Posterior cingulate gyrus (tissue), 11 donors: ENCODE measurements around the gene SETD9.
A peak's percentile ranks its signal among the peaks of the same experiment; 100 is the strongest.

Source experiments
- DNase-seq, 10 donors: peaks; one replicate each; pipeline versions ENCODE4 v3.0.0 to v3.0.0-alpha.2; 2020 to 2021; ENCODE audit warnings: mixed read lengths in 3 of 10
- intact Hi-C: fragments of 100-400 bp; cut with DNase I; formaldehyde crosslinking; loops from one replicate; pipeline ENCODE4 v1.15.1; 2023

Gene SETD9

GRCh38 chr5:56922922-56923321, 13.5 kb downstream of the SETD9 start:
- intact Hi-C loops = no loop called here
- peak in 1 of 10 donors; percentile 33 for DNase-seq

GRCh38 chr5:56934325-56934724, 24.9 kb downstream of the SETD9 start:
- intact Hi-C loops = no loop called here

GRCh38 chr5:56938858-56939257, 29.5 kb downstream of the SETD9 start:
- intact Hi-C loops = no loop called here
- no peak for DNase-seq

More at GRCh38 chr5:56934325-56934724, 24.9 kb downstream of the SETD9 start:
- DNase-seq = peak in 1 of 10 donors; percentile 29

DNA sequence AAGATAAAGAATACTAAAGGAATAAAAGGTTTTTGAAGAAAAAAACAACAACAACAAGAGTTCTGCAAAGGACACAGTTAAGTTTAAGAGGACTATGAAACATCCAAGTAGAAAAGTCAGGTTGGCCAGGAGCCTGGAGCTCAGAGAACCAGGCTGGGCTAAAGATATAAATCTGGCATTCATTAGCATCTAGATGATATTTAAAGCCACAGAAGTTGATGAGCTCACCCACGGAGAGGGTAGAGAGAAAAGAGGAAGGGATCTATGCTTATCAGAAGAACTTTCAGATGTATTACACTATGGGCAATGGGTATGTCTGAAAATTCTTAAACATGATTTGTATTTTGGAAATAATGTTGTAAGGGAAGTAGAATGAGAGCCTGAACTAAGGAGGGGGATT, 32.6 kb downstream of the SETD9 start:
- no peak for DNase-seq
- intact Hi-C loops = no loop called here

GRCh38 chr5:56947052-56947451, 37.7 kb downstream of the SETD9 start:
- intact Hi-C loops = no loop called here
- no peak for DNase-seq

DNA sequence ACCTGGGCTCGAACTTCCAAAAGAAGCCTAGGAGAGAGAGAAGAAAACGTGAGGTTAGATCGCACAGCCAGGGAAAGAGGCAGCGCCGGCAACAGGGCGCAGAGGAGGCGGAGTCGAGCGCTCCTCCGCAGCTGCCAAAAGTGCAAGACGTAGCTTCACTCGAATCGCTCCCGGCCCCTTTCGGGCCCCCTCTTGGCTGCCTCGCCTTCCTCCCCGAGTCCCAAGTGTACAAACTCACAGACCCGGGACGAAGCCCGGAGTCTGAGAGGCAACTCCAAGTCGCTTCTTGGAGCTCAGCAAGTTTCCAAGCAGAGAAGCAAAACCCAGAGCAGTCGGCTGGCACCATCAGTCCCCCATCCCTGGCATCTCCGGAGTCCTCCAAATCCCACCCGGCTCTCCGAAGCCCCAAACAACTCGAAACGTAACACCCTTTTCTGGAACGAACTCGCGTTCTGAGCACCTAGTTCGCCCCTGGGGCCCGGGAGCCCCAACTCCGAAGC, 41.3 kb downstream of the SETD9 start:
- intact Hi-C loops = loop anchor here (2.0 to 5.0 kb wide), 2 partner anchors 222 to 272 kb away; no protein-coding TSS in a partner anchor
- DNase-seq = peak; percentile 20 to 93 (median 52)

- intact Hi-C loops = loop anchor here (2.0 to 5.0 kb wide), 2 partner anchors 221 to 271 kb away; no protein-coding TSS in a partner anchor
- peak; percentile 10 to 83 (median 32) for DNase-seq
Measured at GRCh38 chr5:56951126-56951945, 41.9 kb downstream of the SETD9 start.

DNA sequence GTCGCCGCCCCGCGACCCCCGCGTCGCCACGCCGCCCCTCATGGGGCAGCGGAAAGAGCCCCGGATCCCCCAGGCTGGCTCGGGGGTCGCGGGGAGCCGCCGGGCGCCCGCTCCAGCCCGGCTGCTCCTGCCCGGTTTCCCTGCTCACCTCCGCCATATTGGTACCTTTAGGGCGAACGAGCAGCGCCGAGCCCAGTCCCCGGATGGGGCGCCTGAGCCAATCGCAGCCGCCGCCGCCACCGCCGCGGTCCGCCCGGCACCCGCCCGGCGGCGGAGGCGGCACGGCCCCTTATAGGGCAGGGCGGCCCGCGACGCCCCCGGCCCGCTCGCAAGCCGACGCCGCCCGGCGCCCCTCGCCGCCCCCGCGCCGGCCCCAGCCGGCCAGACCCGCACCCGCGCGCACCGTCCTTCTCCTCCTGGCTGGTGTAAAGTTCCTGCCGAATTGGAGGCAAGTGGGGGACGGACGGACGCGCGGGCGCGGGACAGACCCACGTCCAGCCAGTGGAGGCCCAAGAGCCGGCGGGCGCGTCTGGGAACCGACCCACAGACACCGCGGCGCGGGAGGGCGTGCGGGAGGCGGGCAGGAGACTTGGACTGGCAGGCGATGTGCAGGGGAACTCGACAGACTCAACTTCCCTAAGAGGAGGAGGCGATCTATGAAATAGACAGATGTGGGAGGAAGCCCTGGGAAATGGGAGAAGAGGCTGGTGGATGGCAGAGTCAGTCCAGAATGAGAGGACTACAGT, 42.7 kb downstream of the SETD9 start, which contains the start of gene MIER3:
MIER3 (minus strand) TSS at position 178 of the 746 bp plus-strand sequence; CDS start at position 157, 21 bp downstream.
- peak; percentile 66 to 96 (median 78) for DNase-seq
- intact Hi-C loops = loop anchor here (2.0 to 5.0 kb wide), 3 partner anchors 41 to 270 kb away; no protein-coding TSS in a partner anchor

DNA sequence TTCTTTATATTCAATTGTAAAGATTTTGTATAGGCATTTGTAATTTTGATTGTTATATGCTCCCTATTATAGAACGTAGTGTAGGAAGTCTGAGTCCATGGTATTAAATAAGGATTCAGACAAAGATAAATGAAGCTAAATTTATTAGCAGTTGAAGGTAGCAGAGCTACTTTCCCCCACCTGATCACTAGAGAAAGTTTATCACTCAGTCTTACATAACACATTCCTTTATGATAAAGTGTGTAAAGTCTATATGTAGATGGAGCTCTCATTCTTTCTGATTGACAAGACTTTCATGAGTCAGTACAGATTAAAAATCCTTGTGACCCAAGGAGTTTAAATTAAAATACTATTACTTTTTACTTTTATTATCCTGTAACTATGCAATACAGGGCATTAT, 44.9 kb downstream of the SETD9 start:
- no peak for DNase-seq
- intact Hi-C loops = loop anchor here (5.0 kb wide), 1 partner anchor 268 kb away; no protein-coding TSS in a partner anchor

DNA sequence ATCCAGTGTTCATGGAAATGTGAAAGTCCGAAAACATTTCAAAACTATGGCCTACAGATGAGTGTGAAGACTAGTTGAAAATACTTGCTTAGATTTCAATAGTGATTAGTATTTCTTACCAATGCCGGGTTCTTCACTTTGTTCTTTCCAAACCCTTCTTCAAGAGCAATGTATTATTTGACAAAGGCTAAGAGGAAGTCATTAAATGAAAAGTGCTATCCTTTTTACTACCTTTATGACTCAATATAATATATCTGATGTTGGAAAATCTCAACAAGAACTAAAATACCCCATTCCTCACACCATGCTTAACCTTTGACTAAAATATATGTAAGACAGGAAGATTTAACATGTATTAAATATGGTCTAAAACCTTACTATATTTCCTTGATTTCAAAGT, 49.2 kb downstream of the SETD9 start:
- intact Hi-C loops = no loop called here
- DNase-seq = no peak

DNA sequence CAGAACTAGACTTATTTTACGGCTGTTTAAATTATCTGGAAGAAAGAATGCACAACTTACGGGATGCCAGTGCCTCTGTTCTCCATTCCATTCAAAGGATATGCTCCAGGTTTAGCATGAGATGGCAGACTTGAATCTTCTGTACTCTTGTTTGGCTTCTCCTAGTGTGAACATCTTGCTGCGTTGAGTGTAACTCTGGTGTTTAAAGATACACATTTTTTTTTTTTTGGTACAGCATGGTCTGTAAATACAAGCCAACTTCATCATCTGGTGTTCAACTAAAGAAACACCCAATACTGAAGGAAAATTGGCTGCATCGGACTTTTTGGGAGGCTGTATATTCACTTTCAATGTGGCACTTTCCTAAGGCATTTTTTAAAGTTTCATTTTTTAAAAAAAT, 49.9 kb downstream of the SETD9 start:
- intact Hi-C loops = no loop called here

DNA sequence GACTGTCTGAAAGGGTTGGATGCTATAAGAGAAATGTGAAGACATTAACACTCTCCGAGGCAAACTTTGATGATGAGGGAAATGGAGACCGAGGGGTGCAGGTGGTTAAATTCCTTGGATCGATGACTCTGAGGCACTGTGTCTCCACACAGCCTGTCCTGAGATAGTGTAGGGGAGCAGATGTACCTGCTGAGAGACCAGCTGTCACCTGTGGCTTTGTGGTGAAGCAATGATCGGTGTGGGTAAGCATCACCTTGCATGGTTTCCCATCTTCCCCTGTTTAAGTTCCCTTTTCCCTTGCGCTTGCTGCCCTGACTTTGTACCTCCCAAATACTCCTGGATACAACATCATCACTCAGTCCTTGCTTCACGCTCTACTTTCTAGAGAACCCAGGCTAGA, 52.4 kb downstream of the SETD9 start:
- no peak for DNase-seq
- intact Hi-C loops = no loop called here

More for the DNA sequence above, 49.9 kb downstream of the SETD9 start:
- no peak for DNase-seq

GRCh38 chr5:56962286-56962685, 52.9 kb downstream of the SETD9 start:
- intact Hi-C loops = no loop called here
- DNase-seq = no peak

GRCh38 chr5:56963246-56963645, 53.9 kb downstream of the SETD9 start:
- intact Hi-C loops = no loop called here
- DNase-seq = no peak

- no peak for DNase-seq
Measured at GRCh38 chr5:56964173-56964572, 54.8 kb downstream of the SETD9 start.

More at GRCh38 chr5:56964173-56964572, 54.8 kb downstream of the SETD9 start:
- intact Hi-C loops = no loop called here
